Stomach smooth muscle (tissue), 2 donors: ENCODE results near the gene TBL2.
A peak's percentile ranks its signal among the peaks of the same experiment; 100 is the strongest.
"Not testable (repeated sequence)": the region's sequence is repeated elsewhere in the genome, so short reads cannot be mapped to it uniquely, and the experiment has no call there.

ENCODE experiments used
- H3K27ac ChIP-seq: one replicate; pipeline ENCODE4 v1.7.0; 2013; ENCODE audit warnings: mild to moderate bottlenecking, low read length, inconsistent platforms
- H3K27me3 ChIP-seq, 2 donors: one replicate each; pipeline ENCODE4 v1.7.0; 2013; ENCODE audit warnings: low read length in 2 of 2; ENCODE audit not compliant: insufficient read depth in 2 of 2, control insufficient read depth in 1 of 2
- H3K36me3 ChIP-seq, 2 donors: one replicate each; pipeline ENCODE4 v1.7.0; 2013; ENCODE audit warnings: low read length in 2 of 2; ENCODE audit not compliant: control insufficient read depth in 2 of 2, insufficient read depth in 2 of 2
- H3K4me1 ChIP-seq: one replicate; pipeline ENCODE4 v1.7.0; 2013; ENCODE audit warnings: low read length; ENCODE audit not compliant: control insufficient read depth, insufficient read depth
- H3K4me3 ChIP-seq, 2 donors: one replicate each; pipeline ENCODE4 v1.7.0; 2013; ENCODE audit warnings: low read length in 2 of 2
- H3K9ac ChIP-seq, 2 donors: one replicate each; pipeline ENCODE4 v1.7.0; 2013; ENCODE audit warnings: low read length in 2 of 2, mild to moderate bottlenecking in 1 of 2
- H3K9me3 ChIP-seq, 2 donors: one replicate each; pipeline ENCODE4 v1.7.0; 2013; ENCODE audit warnings: low read length in 2 of 2; ENCODE audit not compliant: control insufficient read depth in 2 of 2
- donor health status: healthy.
- donor health status: Pancreatic carcinoma.

The TBL2 gene

GRCh38 chr7:73585196-73585595 is 6.8 kb upstream of the TBL2 start:
- Histone ChIP-seq H3K4me3 (no peak overlapping the region), H3K27me3 (no peaks in the 10 kb centered on the region), H3K4me1 (peaks cover 4% of the 10 kb centered on the region), H3K9ac (no peak overlapping the region), H3K9me3 (no peaks in the 10 kb centered on the region), H3K36me3 (no peaks in the 10 kb centered on the region), H3K27ac (no peak overlapping the region)

- peaks cover 13% of the 10 kb centered on the region for H3K4me1 ChIP-seq
- H3K4me3 ChIP-seq = no peak overlapping the region
- H3K27ac ChIP-seq = no peak overlapping the region
- no peak overlapping the region for H3K9ac ChIP-seq
- H3K27me3 ChIP-seq = no peaks in the 10 kb centered on the region
- H3K9me3 ChIP-seq = no peaks in the 10 kb centered on the region
- H3K36me3 ChIP-seq = no peaks in the 10 kb centered on the region
Measured at GRCh38 chr7:73582664-73583202, 4.4 kb upstream of the TBL2 start.

GRCh38 chr7:73581006-73581405 is 2.6 kb upstream of the TBL2 start:
- not testable (repeated sequence) for H3K9me3 ChIP-seq, H3K27ac ChIP-seq, H3K4me3 ChIP-seq, H3K27me3 ChIP-seq, H3K9ac ChIP-seq, H3K36me3 ChIP-seq
- peaks cover 25% of the 10 kb centered on the region for H3K4me1 ChIP-seq

- Histone ChIP-seq H3K4me1 (peaks cover 25% of the 10 kb centered on the region), H3K9ac (peak overlapping the region; percentile 91 to 96), H3K4me3 (peak overlapping the region; percentile 87 to 88), H3K9me3 (no peaks in the 10 kb centered on the region), H3K27me3 (no peaks in the 10 kb centered on the region), H3K27ac (peak overlapping the region; percentile 80), H3K36me3 (peaks cover 20% of the 10 kb centered on the region in 2 donors)
Measured at GRCh38 chr7:73577627-73578341, 595 bp downstream of the TBL2 start.

GRCh38 chr7:73573791-73574190 is 4.6 kb downstream of the TBL2 start:
- no peaks in the 10 kb centered on the region for H3K27me3 ChIP-seq
- no peak overlapping the region for H3K4me3 ChIP-seq
- H3K9ac ChIP-seq = no peak overlapping the region
- H3K27ac ChIP-seq = no peak overlapping the region
- H3K36me3 ChIP-seq = peaks cover 37 to 45% of the 10 kb centered on the region in 2 donors
- H3K4me1 ChIP-seq = peaks cover 17% of the 10 kb centered on the region
- H3K9me3 ChIP-seq = no peaks in the 10 kb centered on the region

GRCh38 chr7:73573276-73573675 is 5.1 kb downstream of the TBL2 start:
- Histone ChIP-seq H3K27ac (no peak overlapping the region), H3K9ac (no peak overlapping the region), H3K36me3 (peaks cover 37 to 45% of the 10 kb centered on the region in 2 donors), H3K27me3 (no peaks in the 10 kb centered on the region), H3K9me3 (no peaks in the 10 kb centered on the region), H3K4me3 (no peak overlapping the region), H3K4me1 (peaks cover 17% of the 10 kb centered on the region)

- Histone ChIP-seq H3K27me3 (no peaks in the 10 kb centered on the region), H3K27ac (no peak overlapping the region), H3K4me3 (no peak overlapping the region), H3K9ac (no peak overlapping the region), H3K9me3 (no peaks in the 10 kb centered on the region), H3K4me1 (peaks cover 15% of the 10 kb centered on the region), H3K36me3 (peaks cover 37 to 45% of the 10 kb centered on the region in 2 donors)
Measured at GRCh38 chr7:73572767-73573186, 5.6 kb downstream of the TBL2 start.

- no peak overlapping the region for H3K9ac ChIP-seq
- no peak overlapping the region for H3K27ac ChIP-seq
- H3K36me3 ChIP-seq = peaks cover 37 to 43% of the 10 kb centered on the region in 2 donors
- H3K4me3 ChIP-seq = no peak overlapping the region
- no peaks in the 10 kb centered on the region for H3K27me3 ChIP-seq
- no peaks in the 10 kb centered on the region for H3K4me1 ChIP-seq
- no peaks in the 10 kb centered on the region for H3K9me3 ChIP-seq
Measured at GRCh38 chr7:73570977-73571376, 7.4 kb downstream of the TBL2 start.

GRCh38 chr7:73570521-73570920 is 7.9 kb downstream of the TBL2 start:
- peaks cover 37 to 43% of the 10 kb centered on the region in 2 donors for H3K36me3 ChIP-seq
- no peaks in the 10 kb centered on the region for H3K9me3 ChIP-seq

GRCh38 chr7:73569042-73569608 is 9.3 kb downstream of the TBL2 start:
- H3K9me3 ChIP-seq = no peaks in the 10 kb centered on the region
- no peaks in the 10 kb centered on the region for H3K27me3 ChIP-seq
- H3K4me1 ChIP-seq = no peaks in the 10 kb centered on the region
- no peak overlapping the region for H3K4me3 ChIP-seq
- H3K27ac ChIP-seq = no peak overlapping the region
- H3K36me3 ChIP-seq = peaks cover 30 to 38% of the 10 kb centered on the region in 2 donors
- no peak overlapping the region for H3K9ac ChIP-seq

More at GRCh38 chr7:73570521-73570920, 7.9 kb downstream of the TBL2 start:
- H3K27me3 ChIP-seq = no peaks in the 10 kb centered on the region
- H3K4me1 ChIP-seq = no peaks in the 10 kb centered on the region
- no peak overlapping the region for H3K27ac ChIP-seq
- no peak overlapping the region for H3K9ac ChIP-seq
- no peak overlapping the region for H3K4me3 ChIP-seq
